BE2C (cell line): ENCODE measurements around the gene SLC6A18.

Source experiments
- DNase-seq: peaks from one replicate; pipeline ENCODE4 v3.0.0-alpha.2; 2020
- H3K27me3 ChIP-seq: fragments of 250-450 bp; sonication (Bioruptor Pico); 2 replicates; pipeline ENCODE4 v1.5.1; 2020; ENCODE audit warnings: mild to moderate bottlenecking
- H3K36me3 ChIP-seq: fragments of 250-450 bp; sonication (Bioruptor Pico); 2 replicates; pipeline ENCODE4 v1.5.1; 2020; ENCODE audit warnings: mild to moderate bottlenecking
- H3K4me1 ChIP-seq: fragments of 250-450 bp; sonication (Bioruptor Pico); 2 replicates; pipeline ENCODE4 v1.5.1; 2020
- H3K4me3 ChIP-seq: 2 replicates; pipeline ENCODE4 v1.5.1; 2011; ENCODE audit warnings: low read depth, low read length
- H3K9me3 ChIP-seq: fragments of 250-450 bp; sonication (Bioruptor Pico); 2 replicates; pipeline ENCODE4 v1.5.1; 2020
- CTCF ChIP-seq: IDR thresholded peaks from 2 replicates; pipeline ENCODE4 v1.5.1; 2012; ENCODE audit warnings: mild to moderate bottlenecking, low read depth, low read length

The SLC6A18 gene

GRCh38 chr5:1246711-1247431, 21.7 kb downstream of the SLC6A18 start:
- DNase-seq = no peak

GRCh38 chr5:1247811-1248210, 22.6 kb downstream of the SLC6A18 start:
- no peak overlapping the region for H3K4me3 ChIP-seq
- no peaks in the 10 kb centered on the region for H3K36me3 ChIP-seq
- DNase-seq = no peak
- peaks cover 57% of the 10 kb centered on the region for H3K27me3 ChIP-seq
- no peaks in the 10 kb centered on the region for H3K4me1 ChIP-seq
- TF ChIP-seq CTCF = no peak
- H3K9me3 ChIP-seq = no peaks in the 10 kb centered on the region

More at GRCh38 chr5:1246711-1247431, 21.7 kb downstream of the SLC6A18 start:
- TF ChIP-seq CTCF = no peak
- Histone ChIP-seq H3K36me3 (no peaks in the 10 kb centered on the region), H3K4me3 (no peak overlapping the region), H3K27me3 (peaks cover 57% of the 10 kb centered on the region), H3K9me3 (no peaks in the 10 kb centered on the region), H3K4me1 (no peaks in the 10 kb centered on the region)

GRCh38 chr5:1249366-1250280, 24.4 kb downstream of the SLC6A18 start:
- Histone ChIP-seq H3K9me3 (no peaks in the 10 kb centered on the region), H3K27me3 (peaks cover 47% of the 10 kb centered on the region), H3K36me3 (no peaks in the 10 kb centered on the region), H3K4me3 (no peak overlapping the region), H3K4me1 (no peaks in the 10 kb centered on the region)
- DNase-seq = no peak
- no peak for TF ChIP-seq CTCF

- H3K27me3 ChIP-seq = peaks cover 24% of the 10 kb centered on the region
- H3K4me1 ChIP-seq = no peaks in the 10 kb centered on the region
- no peak for TF ChIP-seq CTCF
- no peak overlapping the region for H3K4me3 ChIP-seq
- no peaks in the 10 kb centered on the region for H3K9me3 ChIP-seq
- no peak for DNase-seq
- H3K36me3 ChIP-seq = no peaks in the 10 kb centered on the region
Measured at GRCh38 chr5:1251678-1252580, 26.7 kb downstream of the SLC6A18 start.

- H3K4me1 ChIP-seq = no peaks in the 10 kb centered on the region
- no peaks in the 10 kb centered on the region for H3K36me3 ChIP-seq
- H3K27me3 ChIP-seq = peaks cover 17% of the 10 kb centered on the region
- H3K9me3 ChIP-seq = no peaks in the 10 kb centered on the region
- TF ChIP-seq CTCF = no peak
- no peak for DNase-seq
- H3K4me3 ChIP-seq = no peak overlapping the region
Measured at GRCh38 chr5:1252681-1253080, 27.5 kb downstream of the SLC6A18 start.
